SKM-1 treated with dmso at 0.1 percent for 144 hours (cell line): ENCODE measurements around the gene FURIN.

Source experiments
- DNase-seq: peaks from one replicate; lab custom pipeline; 2025; ENCODE audit not compliant: unreplicated experiment; lab: John Stamatoyannopoulos, UW

The FURIN gene

DNA sequence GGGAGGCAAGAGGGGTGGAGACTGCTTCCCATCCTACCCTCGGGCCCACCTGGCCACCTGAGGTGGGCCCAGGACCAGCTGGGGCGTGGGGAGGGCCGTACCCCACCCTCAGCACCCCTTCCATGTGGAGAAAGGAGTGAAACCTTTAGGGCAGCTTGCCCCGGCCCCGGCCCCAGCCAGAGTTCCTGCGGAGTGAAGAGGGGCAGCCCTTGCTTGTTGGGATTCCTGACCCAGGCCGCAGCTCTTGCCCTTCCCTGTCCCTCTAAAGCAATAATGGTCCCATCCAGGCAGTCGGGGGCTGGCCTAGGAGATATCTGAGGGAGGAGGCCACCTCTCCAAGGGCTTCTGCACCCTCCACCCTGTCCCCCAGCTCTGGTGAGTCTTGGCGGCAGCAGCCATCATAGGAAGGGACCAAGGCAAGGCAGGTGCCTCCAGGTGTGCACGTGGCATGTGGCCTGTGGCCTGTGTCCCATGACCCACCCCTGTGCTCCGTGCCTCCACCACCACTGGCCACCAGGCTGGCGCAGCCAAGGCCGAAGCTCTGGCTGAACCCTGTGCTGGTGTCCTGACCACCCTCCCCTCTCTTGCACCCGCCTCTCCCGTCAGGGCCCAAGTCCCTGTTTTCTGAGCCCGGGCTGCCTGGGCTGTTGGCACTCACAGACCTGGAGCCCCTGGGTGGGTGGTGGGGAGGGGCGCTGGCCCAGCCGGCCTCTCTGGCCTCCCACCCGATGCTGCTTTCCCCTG, 13.8 kb downstream of the FURIN start:
- DNase-seq: no peak

DNA sequence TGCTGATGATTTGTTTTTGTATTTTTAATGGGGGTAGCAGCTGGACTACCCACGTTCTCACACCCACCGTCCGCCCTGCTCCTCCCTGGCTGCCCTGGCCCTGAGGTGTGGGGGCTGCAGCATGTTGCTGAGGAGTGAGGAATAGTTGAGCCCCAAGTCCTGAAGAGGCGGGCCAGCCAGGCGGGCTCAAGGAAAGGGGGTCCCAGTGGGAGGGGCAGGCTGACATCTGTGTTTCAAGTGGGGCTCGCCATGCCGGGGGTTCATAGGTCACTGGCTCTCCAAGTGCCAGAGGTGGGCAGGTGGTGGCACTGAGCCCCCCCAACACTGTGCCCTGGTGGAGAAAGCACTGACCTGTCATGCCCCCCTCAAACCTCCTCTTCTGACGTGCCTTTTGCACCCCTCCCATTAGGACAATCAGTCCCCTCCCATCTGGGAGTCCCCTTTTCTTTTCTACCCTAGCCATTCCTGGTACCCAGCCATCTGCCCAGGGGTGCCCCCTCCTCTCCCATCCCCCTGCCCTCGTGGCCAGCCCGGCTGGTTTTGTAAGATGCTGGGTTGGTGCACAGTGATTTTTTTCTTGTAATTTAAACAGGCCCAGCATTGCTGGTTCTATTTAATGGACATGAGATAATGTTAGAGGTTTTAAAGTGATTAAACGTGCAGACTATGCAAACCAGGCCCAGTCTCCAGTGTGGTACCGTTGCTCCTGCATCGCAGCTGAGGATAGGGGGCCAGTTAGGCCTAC, 14.6 kb downstream of the FURIN start:
- no peak for DNase-seq

DNA sequence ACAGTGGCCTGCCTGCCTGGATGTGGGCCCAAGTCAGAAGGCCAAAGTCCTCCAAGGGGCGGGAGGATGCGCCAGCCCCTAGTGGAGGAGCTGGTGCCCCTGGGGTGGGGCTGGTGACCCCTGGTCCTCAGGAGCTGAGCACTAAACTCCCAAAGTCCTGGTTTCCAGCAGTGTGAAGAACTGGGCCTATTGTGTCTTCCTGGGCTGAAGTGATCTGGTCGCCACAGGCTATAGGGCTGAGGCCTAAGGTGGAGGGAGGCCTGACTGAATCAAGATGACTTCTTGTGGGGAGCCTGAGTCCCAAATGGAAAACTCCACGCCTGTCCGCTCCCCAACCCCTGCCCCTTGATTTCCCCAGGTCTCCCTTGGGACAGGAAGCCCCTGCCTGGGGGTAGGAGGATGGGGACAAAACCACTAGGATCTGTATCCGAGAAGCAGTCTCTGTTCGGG, 15.2 kb downstream of the FURIN start:
- DNase-seq: no peak

DNA sequence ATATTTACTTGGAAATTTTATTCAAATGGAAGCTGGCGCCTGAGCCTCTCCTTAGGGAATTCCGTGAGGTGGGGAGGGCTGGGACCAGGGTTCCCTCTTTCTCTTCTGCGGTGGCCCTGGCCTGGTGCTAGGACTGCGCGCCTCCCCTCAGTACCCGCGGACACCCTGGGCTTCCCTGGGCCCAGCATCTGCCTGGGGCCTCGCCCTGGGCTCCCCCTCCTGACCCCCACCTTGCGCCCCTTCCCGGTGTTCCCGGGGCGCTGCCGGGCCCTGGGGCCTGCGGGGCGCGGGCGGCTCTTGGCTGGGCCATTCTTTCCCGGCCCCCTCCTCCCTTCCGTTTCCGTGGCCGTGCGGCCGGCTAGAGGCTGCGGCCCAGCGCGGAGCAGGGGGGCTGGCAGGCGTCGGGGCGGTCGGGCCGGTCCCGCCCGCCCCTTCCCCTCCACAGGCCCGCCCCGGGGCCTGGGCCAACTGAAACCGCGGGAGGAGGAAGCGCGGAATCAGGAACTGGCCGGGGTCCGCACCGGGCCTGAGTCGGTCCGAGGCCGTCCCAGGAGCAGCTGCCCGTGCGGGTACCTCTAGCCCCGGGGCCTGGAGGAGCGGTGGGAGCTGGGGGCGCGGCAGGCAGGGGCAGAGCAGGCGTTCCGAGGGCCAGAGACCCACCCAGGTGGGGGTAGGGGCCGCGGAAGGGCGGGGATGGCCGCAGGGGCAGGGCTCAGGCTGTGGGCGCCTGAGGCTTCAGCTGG, 15.8 kb downstream of the FURIN start, which contains the start of gene FES:
Gene FES, plus strand, starts transcription at position 529 of the 743 bp plus-strand sequence. CDS start 542 bp downstream, outside the sequence.
- DNase-seq: peak; percentile 72

DNA sequence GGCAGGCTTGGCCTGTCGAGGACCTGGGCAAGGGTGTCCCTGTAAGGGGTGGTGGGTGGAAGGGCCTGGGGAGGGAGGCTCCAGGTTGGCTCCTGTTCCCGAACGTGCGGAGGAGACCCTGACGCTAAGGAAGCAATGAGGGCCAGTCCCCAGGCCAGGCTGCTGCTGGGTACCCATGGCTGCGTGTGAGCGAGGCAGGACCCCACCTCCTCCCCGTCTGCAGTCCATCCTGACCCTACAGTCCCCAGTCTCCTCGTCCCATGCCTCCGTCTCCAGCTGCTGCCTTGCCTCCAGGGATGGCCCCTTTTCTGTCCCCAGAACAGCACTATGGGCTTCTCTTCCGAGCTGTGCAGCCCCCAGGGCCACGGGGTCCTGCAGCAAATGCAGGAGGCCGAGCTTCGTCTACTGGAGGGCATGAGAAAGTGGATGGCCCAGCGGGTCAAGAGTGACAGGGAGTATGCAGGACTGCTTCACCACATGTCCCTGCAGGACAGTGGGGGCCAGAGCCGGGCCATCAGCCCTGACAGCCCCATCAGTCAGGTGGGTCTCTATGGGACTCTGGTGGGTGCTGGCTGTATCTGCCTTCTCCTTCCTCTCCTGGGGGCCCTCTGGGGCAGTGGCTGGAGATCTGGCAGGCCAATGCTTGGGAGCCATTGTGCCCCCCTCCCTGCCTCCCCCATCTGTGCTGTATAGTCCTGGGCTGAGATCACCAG, 16.5 kb downstream of the FURIN start:
- DNase-seq: no peak

DNA sequence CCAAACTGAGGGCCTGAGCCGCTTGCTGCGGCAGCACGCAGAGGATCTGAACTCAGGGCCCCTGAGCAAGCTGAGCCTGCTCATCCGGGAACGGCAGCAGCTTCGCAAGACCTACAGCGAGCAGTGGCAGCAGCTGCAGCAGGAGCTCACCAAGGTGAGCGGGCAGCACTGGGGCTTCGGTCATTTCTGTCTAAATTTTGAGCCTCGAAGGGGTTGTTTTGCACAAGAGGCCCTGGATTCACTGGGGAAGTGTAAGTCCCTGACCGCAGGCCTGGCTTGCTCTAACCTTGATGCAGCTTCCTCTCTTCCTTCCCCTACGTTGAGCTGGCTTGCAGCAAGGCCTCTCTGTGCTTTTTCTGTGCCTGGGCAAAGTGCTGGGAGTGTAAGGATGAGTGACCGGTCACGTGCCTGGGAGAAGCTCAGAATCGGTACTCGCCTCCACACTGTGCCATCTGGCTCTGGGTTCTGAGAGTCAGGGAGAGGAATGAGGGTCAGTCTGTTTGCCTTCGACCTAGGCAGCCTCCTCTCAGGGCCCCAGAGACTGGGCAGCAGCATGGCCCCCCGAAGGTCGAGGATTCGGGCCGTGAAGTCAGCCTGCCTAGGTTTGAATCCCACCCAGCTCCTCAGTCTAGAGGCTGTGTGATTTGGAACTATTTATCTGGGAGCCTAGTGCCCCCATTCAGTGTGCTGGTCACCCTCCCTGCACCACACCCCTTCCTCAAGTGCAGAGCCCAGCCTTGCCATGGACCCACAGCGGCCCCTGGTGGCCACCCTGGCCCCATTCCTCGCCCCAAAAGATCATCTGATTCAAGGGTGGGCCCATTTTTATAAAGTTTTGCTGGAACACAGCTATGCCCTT, 17.3 kb downstream of the FURIN start:
- DNase-seq: peak; percentile 95

DNA sequence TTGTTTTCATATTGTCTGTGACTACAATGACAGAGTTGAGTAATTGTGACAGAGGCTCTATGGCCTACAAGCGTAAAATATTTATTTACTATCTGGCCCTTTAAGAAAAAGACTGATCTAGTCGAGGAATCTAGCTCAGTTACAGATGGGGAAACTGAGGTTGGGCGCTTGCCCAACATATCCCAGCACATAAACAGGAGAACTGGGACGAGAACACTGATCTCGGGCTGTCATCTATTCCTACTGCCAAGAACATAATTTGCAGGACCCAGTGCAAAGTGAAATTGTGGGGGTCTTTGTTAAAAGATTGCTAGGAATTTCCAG, 17.9 kb downstream of the FURIN start:
- DNase-seq: no peak

DNA sequence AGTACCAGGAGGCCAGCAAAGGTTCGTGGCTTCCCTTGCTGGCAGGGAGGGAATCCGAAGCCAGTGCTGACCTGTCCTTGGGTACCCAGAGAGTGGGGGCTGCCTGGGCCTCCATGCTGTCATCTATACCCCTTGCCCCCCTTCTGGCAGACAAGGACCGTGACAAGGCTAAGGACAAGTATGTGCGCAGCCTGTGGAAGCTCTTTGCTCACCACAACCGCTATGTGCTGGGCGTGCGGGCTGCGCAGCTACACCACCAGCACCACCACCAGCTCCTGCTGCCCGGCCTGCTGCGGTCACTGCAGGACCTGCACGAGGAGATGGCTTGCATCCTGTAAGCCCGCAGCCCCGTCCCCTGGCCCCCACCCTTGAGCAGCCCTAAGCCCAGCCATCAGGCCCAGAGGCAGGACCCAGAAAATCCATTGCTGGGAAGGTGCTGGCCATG, 18.7 kb downstream of the FURIN start:
- DNase-seq: no peak

DNA sequence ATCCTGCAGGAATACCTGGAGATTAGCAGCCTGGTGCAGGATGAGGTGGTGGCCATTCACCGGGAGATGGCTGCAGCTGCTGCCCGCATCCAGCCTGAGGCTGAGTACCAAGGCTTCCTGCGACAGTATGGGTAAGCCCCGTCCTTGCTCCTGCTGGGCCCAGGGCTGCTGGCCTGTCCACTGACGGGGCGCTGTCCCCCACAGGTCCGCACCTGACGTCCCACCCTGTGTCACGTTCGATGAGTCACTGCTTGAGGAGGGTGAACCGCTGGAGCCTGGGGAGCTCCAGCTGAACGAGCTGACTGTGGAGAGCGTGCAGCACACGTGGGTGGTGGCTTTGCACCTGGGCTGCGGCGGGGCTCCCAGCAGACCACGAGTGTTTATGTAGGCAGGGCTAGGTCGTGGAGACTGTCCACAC, 20.9 kb downstream of the FURIN start:
- DNase-seq: no peak

DNA sequence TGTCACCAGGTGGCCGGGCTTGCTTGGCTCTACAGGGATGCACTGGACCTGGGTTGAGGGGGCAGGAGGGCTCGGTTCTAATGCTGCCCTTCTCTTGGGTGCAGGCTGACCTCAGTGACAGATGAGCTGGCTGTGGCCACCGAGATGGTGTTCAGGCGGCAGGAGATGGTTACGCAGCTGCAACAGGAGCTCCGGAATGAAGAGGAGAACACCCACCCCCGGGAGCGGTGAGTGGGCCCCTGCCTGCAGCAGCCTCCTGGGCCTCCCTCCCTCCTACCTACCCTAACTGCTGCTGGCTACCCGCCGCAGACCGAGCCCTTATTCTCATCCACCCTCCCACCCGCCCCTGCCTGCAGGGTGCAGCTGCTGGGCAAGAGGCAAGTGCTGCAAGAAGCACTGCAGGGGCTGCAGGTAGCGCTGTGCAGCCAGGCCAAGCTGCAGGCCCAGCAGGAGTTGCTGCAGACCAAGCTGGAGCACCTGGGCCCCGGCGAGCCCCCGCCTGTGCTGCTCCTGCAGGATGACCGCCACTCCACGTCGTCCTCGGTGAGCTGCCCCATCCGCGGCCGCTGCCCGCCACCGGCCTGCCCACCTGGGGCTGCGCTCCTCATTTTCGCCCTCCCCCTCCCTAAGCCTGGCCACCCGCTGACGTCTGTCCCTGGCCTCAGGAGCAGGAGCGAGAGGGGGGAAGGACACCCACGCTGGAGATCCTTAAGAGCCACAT, 21.5 kb downstream of the FURIN start:
- DNase-seq: no peak

DNA sequence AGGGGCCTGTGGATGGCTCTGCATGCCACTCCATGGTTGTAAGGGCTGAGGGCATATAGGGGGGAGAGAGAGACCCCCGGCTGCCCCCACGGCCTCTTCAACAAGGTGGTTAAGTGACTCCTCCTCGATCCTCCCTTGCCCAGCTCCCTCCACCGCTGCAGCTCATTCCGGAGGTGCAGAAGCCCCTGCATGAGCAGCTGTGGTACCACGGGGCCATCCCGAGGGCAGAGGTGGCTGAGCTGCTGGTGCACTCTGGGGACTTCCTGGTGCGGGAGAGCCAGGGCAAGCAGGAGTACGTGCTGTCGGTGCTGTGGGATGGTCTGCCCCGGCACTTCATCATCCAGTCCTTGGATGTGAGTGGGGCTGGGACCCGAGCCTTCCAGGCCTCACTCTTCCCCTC, 22.5 kb downstream of the FURIN start:
- DNase-seq: no peak

DNA sequence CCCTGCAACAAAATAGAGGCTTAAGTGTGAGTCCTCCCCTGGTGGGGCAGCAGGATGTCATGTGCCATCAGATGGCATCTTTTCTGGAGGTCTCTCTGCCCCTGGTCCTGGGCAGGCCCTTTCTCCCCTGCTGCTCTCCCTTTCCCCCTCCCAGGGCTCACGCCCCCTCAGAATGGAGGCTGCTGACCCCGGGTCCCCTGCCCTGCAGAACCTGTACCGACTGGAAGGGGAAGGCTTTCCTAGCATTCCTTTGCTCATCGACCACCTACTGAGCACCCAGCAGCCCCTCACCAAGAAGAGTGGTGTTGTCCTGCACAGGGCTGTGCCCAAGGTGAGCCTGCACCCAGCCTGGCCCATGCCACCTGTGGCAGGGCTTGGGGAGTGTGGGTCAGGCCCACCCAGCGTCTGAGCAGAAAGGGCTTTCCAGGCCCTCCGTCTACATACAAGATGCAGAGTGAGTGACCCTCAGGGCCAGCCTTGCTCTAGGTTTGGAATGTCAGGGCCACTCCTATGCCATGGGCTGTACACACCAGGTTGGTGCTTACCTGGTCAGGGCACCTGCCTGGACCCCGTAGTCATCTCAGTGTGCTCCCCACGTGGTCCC, 23.1 kb downstream of the FURIN start:
- DNase-seq: no peak

DNA sequence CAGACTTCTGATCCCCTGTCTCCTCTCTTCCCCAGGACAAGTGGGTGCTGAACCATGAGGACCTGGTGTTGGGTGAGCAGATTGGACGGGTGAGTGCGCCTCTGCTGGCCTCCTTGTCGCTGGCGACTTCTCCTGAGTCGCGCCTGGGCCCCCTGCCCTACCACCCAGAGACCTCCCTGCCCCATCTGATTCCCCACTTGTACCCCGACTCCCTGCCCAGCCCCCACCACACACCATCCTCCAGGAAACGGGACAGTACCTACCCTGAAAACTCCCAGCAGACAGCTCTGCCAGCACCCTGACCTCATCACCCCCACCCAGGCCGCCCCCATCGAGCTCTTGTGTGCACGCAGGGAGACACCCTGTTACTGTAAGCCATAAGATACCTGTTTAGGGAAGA, 23.6 kb downstream of the FURIN start:
- DNase-seq: no peak

DNA sequence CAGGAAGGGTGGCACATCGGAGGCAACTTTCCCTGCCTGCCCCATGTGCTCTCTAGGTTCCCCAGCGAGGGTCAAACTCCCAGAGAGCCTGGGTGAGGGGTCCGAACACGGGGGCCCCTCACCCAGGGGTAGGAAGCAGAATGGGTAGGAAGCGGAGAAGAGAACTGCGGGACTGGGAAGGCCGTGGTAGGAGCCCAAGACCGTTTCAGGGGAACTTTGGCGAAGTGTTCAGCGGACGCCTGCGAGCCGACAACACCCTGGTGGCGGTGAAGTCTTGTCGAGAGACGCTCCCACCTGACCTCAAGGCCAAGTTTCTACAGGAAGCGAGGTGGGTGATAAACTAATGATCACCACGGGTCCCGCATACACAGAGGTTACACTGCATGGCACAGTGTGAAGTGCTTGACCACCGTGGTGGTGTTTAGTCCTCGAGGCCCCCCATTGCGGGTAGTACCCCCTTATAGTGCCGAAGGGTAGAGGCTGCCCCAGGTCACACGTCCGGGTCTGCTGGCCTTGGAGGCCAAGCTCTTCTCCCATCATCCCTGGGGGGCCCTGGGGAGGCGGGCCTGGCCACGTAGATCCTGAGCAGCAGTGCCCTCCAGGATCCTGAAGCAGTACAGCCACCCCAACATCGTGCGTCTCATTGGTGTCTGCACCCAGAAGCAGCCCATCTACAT, 24.2 kb downstream of the FURIN start:
- no peak for DNase-seq

DNA sequence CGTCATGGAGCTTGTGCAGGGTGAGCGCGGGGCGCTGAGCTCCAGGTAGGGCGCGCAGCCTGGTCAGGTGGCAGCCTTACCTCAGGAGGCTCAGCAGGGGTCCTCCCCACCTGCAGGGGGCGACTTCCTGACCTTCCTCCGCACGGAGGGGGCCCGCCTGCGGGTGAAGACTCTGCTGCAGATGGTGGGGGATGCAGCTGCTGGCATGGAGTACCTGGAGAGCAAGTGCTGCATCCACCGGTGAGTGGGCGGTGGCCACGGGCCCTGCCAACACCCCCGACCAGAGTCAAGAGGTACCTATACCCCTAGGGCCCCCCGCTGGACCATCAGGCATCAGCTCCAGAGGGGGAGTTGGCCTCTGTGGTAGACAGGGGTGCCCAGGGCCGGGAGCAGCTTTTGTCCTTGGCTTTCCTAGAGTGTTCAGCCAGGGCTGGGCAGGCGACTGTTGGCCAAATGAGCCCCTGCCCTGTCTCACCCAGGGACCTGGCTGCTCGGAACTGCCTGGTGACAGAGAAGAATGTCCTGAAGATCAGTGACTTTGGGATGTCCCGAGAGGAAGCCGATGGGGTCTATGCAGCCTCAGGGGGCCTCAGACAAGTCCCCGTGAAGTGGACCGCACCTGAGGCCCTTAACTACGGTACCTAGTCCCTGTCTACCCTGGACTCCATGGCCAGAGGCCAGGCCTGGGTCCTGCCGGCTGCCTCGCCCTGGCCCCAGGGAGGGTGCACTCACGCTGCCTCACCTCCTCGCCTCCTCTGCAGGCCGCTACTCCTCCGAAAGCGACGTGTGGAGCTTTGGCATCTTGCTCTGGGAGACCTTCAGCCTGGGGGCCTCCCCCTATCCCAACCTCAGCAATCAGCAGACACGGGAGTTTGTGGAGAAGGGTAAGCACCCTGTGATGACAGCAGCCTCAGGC, 25.0 kb downstream of the FURIN start:
- DNase-seq: no peak

DNA sequence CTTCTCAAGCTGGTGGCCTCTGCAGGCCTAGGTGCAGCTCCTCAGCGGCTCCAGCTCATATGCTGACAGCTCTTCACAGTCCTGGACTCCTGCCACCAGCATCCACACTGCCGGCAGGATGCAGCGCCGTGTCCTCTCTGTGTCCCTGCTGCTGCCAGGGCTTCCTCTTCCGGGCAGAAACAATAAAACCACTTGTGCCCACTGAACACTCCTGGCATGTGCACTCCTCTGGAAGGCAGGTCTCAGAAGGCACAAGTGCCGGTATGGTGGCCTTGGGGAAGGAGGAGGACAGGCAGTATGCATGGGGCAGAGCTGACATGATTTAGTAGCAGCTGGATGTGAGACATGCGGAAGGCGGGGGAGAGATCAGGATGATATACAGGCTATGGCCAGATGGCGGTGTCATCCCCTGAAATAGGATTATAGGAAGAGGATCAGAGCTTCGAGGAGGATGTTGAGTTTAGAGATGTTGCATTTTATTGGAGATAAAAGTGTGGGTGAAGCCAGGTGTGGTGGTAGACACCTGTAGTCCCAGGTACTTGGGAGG, 27.3 kb downstream of the FURIN start:
- no peak for DNase-seq

DNA sequence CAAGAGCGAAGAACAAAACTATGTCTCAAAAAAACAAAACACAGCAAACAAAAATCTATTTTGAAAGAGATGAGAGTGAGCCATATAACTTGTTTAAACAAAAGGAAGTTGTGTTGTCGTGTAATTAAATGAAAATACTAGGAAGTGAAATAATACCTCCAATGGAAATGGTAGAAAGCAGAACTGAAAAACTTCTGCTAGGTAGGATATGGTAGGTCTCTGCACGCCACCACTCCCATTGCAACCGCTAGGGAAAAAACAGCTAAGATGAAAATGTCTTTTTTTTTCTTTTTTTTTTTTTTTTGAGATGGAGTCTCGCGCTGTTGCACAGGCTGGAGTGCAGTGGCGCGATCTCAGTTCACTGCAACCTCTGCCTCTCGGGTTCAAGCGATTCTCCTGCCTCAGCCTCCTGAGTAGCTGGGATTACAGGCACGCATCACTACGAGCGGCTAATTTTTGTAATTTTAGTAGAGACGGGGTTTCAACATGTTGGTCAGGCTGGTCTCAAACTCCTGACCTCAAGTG, 28.8 kb downstream of the FURIN start:
- peak; percentile 78 for DNase-seq
